Stimulated activated CD8-positive, alpha-beta memory T cell treated with anti-CD3 and anti-CD28 coated beads, Interleukin-15, amount 100 ng/mL, for 4 hours (primary cell): ENCODE data around the gene IGF1R.

Experiments
- DNase-seq, 2 donors: peaks; one replicate each; pipeline ENCODE4 v3.0.0-alpha.2; 2020; ENCODE audit warnings: low read depth in 2 of 2

Gene IGF1R

DNA sequence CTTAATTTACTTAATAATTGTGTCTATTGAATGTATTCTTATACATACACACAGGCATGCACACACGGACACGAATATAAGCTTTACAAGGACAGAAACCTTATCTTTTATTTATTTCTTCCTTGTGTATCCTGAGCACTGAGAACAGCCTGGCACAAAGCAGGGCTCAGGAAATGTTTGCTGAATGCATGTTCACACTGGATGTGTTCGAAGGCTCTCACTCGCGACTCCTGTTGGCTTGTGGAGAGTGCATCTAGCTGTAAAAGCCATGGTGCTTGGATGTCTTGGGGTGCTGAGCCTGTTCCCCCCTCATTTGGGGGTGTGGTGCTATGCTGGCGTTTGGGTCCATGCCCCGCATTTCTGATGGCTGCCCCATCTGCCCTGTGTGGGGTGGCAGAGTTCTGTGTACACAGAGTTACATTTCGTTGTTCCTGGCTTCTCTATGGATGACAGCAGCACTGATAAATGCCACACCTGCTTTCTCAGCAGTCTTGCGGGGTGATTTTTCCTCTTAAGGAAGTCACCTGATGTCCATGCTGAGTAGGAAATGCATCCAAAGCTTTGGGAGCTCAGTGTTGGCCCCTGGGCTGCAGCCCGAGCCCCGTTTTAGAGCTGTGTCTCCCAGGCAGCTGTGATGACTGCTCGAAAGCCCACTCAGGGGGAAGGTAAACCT is 148.5 kb downstream of the IGF1R start:
- DNase-seq: no peak

DNA sequence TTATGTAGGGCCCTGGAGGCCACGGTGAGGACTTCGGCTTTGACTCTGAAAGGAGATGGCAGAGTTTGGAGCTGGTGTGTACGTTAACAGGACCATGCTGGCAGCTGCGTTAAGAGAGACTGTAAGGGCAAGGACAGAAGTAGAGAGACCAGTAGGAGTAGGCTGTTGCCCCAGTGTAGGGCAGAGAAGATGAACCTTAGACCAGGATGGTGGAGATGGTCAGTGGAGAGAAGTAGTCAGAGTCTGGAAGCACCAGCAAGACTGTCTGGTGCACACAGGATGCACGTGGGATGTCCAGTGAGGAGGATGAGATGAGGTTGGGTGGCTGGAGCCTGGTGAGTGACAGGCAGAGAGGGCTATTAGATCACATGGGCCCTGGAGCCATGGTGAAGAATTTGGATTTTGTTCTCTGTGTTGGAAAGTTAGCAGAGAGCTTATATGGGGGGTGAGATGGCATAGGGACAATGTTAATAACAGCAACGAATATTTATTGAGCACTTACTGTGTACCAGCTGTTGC is 150.1 kb downstream of the IGF1R start:
- DNase-seq: no peak

DNA sequence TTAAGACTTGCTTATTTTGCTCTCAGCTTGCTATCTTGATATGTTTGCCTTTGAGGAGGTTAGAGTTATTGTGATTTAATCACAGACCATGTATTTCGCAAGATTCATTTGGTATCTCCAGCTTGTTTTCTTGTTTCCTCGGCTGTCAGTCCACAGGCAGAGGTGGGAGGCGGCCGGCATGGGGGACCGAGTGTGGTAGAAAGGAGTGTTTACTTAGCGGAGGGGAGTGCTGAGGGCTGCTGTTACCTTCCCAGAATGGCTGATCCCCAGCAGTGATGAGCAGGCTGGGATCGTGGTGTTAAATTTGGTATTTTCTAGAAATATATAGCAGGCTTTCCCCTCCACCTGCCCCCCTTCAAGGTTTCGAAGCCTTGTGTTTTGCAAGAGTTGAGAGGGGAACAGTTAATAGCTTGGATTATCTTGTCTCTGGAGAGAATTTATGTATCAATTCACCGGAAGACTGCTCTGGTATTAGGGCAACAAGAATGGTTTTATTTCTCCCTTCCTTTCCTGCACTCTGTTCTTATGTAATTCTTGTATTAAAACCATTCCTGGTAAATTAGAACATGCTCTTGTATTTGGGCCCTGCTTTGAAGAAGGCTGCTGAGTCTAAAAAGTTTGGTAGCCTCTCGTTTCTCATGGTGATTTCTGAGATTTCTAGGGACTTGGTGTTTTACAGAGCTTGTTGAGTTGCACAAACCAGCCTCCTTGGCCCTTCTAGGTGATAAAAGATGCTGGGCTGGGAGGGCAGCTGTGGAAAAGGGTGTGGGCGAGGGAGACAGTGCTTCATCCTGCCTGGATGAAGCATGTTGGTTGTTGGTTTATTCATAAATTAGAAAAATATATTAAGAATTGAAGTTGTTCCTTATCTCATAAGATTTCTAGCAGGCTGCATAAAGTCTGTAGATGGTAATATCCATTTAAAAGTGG is 151.4 kb downstream of the IGF1R start:
- no peak for DNase-seq

- no peak for DNase-seq
Observed at GRCh38 chr15:98800437-98801233, 152.3 kb downstream of the IGF1R start.

GRCh38 chr15:98801234-98801561 is 152.9 kb downstream of the IGF1R start:
- no peak for DNase-seq

DNA sequence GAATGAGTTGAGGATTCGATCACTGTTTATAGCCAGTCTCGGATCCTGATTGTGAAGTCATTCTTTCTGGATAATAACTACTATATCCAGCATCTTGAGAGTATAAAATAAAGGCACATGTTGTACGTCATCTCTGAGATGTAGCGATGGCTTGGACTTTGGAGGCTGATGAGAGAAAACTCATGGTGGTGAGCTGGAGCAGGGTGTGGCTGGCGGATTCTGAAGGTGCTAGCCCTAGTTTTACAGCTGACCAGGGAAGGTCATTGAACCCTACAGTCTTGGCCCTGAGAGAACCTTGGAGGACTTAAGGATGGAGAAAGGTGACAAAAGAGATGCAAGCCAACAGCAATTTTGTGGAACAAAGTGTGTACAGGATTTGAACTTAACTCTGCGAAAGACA is 153.8 kb downstream of the IGF1R start:
- no peak for DNase-seq

DNA sequence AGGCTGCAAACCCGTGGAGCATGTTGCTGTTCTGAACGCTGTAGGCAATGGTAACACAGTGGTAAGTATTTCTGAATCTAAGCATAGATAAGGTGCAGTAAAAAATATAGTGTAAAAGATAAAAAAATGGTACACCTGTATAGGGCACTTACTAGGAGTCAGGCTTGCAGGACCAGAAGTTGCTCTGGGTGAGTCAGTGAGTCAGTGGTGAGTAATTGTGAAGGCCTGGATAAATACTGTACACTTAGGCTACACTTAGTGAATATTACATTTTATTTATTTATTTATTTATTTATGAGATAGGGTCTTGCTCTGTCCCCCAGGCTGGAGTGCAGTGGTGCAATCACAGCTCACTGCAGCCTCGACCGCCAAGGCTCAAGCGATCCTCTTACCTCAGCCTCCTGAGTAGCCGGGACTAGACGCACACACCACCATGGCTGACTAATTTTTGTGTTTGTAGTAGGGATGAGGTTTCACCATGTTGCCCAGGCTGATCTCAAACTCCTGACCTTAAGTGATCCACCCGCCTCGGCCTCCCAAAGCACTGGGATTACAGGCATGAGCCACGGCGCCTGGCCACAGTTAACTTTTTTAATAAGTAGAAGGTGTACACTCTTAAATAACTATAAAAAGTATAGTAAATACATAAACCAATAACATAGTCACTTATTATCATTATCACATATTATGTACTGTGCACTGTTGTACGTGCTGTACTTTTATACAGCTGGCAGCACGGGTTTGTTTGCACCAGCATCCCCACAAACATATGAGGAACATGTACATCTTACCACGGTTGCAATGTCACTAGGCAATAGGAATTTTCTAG is 155.1 kb downstream of the IGF1R start:
- no peak for DNase-seq

GRCh38 chr15:98804057-98804380 is 155.7 kb downstream of the IGF1R start:
- DNase-seq: no peak

DNA sequence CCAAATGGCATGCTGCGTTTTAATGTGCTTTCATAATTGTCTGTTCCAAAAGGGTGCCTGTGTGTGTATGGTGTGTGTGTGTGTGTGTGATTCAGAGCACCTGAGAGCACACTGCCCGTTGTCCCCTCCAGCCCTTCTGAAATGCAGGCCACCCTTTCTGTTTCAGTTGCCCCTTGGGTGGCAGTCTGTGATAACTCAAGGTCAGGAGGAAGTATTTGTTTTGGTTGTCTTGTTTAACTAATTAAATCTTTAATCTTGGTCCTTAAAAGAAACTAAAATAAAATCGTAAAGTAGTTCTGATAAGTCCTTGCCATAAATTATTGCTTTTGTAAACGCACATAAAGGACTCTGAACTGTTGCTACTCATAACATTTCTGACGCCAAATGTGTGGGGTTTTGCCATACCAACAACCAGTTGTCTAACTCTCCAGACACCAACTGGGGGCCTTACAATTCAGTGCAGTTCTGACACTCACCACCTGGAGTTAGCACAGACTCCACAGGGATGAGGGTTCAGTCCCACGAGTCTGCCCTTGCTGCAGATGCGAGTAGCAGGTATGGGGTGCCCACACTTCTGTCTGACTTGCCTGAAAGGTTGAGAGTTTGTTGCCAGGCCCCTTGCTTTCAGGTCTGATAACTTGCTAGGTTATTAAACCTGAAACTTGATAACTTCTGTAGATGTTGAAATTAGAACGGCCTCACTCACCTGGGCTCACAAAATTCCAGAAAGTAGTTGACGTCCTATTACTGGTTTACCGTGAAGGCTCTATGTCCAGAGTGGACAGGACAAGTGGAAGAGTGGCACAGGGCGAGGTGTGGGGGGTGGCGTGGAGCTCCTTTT is 157.3 kb downstream of the IGF1R start:
- DNase-seq: no peak

- DNase-seq: no peak
Observed at GRCh38 chr15:98806275-98806895, 158.0 kb downstream of the IGF1R start.

GRCh38 chr15:98807262-98807661 is 158.9 kb downstream of the IGF1R start:
- no peak for DNase-seq

DNA sequence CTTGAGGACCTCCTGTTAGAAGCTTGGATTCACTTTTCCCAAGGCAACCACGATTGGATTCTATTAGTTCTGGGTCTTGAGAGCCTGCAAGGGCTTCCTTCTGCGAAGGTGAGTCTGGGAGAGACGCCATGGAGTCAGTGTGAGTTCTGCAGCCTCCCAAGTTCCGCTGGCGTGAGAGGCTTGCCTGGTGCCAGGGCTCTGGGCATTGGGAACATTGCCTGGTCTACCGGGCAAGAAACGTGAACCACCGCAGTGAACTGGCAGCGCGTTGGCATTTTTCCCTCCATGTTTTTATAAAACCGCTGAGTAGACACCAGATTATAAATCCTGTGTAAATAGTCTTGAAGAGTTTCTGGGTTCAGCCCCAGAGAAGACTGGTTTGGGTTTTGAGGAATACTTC is 160.9 kb downstream of the IGF1R start:
- no peak for DNase-seq

DNA sequence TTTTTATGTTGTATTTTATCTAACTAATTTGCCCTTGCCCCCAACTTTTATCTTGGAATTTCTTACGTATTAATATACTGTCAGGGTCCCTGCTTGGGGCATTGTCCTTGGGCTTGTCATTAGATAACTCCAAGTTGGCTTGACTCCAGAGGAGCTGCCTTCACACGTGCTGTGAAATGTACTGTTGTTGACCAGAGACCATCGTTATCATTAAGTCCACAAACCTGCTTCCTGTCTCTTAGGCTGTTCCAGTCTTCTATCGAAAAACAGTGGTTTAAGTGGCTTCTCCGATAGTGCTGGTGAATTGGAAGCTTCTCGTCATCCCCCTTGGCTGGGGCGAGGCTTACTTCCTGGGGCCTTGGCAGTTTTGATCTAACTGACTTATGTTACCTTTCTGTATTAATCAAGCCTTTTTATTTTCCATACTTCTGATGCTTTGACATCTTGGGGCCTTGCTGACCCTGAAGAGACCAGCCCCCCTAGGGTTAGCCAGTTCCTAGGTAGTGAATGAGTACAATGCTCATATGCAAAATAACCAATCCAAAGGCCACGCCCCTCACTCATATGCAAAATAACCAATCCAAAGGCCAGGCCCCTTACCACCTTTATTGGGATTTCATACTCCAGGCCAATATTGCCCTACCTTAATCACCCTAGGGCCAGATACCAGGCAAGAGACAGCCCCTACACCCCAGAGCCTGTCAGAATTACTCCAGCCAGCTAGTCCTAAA is 164.5 kb downstream of the IGF1R start:
- DNase-seq: no peak

GRCh38 chr15:98813951-98814350 is 165.6 kb downstream of the IGF1R start:
- no peak for DNase-seq

- no peak for DNase-seq
Observed at GRCh38 chr15:98815207-98815606, 166.9 kb downstream of the IGF1R start.

DNA sequence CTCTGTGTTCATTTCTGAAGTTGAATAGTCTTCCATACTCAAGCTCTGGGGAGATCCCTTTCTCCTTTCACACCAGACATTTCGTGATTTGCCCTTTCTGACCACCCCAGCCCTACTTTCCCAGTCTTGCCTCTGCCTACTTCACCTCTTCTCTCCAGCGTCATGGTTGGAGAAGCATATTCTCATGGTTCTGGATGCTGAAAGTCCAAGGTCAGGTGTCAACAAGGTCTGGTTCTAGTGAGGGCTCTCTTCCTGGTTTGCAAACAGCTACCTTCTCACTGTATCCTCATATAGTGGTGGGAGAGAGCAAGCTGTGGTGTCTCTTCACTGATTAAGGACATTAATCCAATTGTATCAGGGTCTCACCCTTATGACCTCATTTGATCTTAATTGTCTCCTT is 169.4 kb downstream of the IGF1R start:
- no peak for DNase-seq

DNA sequence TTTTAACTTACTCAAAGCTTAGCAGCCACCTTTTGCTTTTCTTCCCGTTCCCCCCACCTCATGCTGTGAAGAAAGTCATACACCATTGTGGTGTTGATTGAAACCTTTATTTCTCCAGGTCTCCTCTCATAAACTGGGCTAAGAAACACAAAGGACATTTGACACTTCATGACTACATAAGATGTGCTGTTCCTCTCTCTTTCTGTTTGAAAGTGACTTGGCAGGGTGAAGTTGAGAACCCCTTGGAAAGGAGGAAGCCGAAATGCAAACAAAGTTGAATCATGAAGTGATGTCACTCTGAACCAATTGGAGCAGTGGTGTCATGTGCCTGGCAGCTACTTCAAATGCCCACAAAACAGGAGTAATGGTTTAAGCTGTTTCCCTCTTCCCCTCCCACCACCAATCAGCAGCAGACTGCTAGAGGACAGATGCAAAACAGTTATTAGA is 174.7 kb downstream of the IGF1R start:
- DNase-seq: no peak

- no peak for DNase-seq
Observed at GRCh38 chr15:98823616-98824015, 175.3 kb downstream of the IGF1R start.

DNA sequence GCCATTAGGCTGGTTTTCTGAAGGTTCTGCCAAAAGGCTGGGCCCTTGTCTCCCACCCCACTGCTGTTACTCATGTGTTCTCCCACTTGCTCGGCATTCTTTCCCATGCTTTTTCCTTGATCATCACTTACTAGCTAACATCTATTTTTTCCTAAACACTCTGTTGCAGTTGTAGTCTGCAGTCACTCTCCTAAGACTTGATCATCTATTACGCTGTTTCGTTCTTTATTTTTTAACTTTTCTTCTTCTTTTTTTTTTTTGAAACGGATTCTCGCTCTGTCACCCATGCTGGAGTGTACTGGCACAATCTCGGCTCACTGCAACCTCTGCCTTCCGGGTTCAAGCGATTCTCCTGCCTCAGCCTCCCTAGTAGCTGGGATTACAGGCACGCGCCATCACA is 176.3 kb downstream of the IGF1R start:
- no peak for DNase-seq
